ENCODE results near the gene MED26. TPM values are rescaled to one million over a fixed set of nuclear protein-coding genes. Genes with fewer than 3 reads are reported as not detected.

MED26 gene
- total and polyA plus RNA-seq, 5 donors: 4.5 to 6.1 (median 5.4) TPM

- WGBS: 81% methylated on average over 12 of the region's 12 CpGs
- intact Hi-C loops (cut with DNase I): no loop called here
- no peak for ATAC-seq
- no peaks in the 10 kb centered on the region for H3K9me3 ChIP-seq (ENCODE audit: control insufficient read depth, low read length)
- peak in 1 of 3 donors; percentile 35 for DNase-seq
- no peak overlapping the region for H3K27ac ChIP-seq (ENCODE audit: low read length)
- H3K4me1 ChIP-seq (ENCODE audit: control insufficient read depth, insufficient read depth, low read length): peaks cover 5% of the 10 kb centered on the region
- no peaks in the 10 kb centered on the region for H3K27me3 ChIP-seq (ENCODE audit: control insufficient read depth, insufficient read depth)
- peak overlapping the region; percentile 85 for H3K4me3 ChIP-seq (ENCODE audit: low read length)
Measured at GRCh38 chr19:16540948-16541347, 87.1 kb downstream of the MED26 start.

GRCh38 chr19:16537111-16537510 lies 90.9 kb downstream of the MED26 start:
- no peaks in the 10 kb centered on the region for H3K9me3 ChIP-seq (ENCODE audit: control insufficient read depth, low read length)
- ATAC-seq (no peak), DNase-seq (peak in 2 of 3 donors; percentile 28 to 33)
- no peak overlapping the region for H3K27ac ChIP-seq (ENCODE audit: low read length)
- intact Hi-C loops (cut with DNase I): no loop called here
- 87% methylated on average over 13 of the region's 13 CpGs for WGBS
- peaks cover 5% of the 10 kb centered on the region for H3K4me1 ChIP-seq (ENCODE audit: control insufficient read depth, insufficient read depth, low read length)
- no peak overlapping the region for H3K4me3 ChIP-seq (ENCODE audit: low read length)
- no peaks in the 10 kb centered on the region for H3K27me3 ChIP-seq (ENCODE audit: control insufficient read depth, insufficient read depth)

- intact Hi-C loops (cut with DNase I): no loop called here
- no peaks in the 10 kb centered on the region for H3K27me3 ChIP-seq (ENCODE audit: control insufficient read depth, insufficient read depth)
- H3K4me3 ChIP-seq (ENCODE audit: low read length): no peak overlapping the region
- DNase-seq (peak in 1 of 3 donors; percentile 34), ATAC-seq (no peak)
- no peaks in the 10 kb centered on the region for H3K9me3 ChIP-seq (ENCODE audit: control insufficient read depth, low read length)
- WGBS: 92% methylated on average over 9 of the region's 9 CpGs
- H3K4me1 ChIP-seq (ENCODE audit: control insufficient read depth, insufficient read depth, low read length): peaks cover 2% of the 10 kb centered on the region
- no peak overlapping the region for H3K27ac ChIP-seq (ENCODE audit: low read length)
Measured at GRCh38 chr19:16536130-16536529, 91.9 kb downstream of the MED26 start.

GRCh38 chr19:16535381-16535780 lies 92.6 kb downstream of the MED26 start:
- DNase-seq: peak in 1 of 3 donors; percentile 42
- no peaks in the 10 kb centered on the region for H3K27me3 ChIP-seq (ENCODE audit: control insufficient read depth, insufficient read depth)
- H3K9me3 ChIP-seq (ENCODE audit: control insufficient read depth, low read length): no peaks in the 10 kb centered on the region
- ATAC-seq: no peak
- no peak overlapping the region for H3K27ac ChIP-seq (ENCODE audit: low read length)
- no peaks in the 10 kb centered on the region for H3K4me1 ChIP-seq (ENCODE audit: control insufficient read depth, insufficient read depth, low read length)
- no peak overlapping the region for H3K4me3 ChIP-seq (ENCODE audit: low read length)
- WGBS: 92% methylated on average over 18 of the region's 18 CpGs
- intact Hi-C loops (cut with DNase I): no loop called here

- H3K27me3 ChIP-seq (ENCODE audit: control insufficient read depth, insufficient read depth): no peaks in the 10 kb centered on the region
- peak in 1 of 3 donors; percentile 37 for DNase-seq
- WGBS: 87% methylated on average over 47 of the region's 47 CpGs
- intact Hi-C loops (cut with DNase I): no loop called here
- no peaks in the 10 kb centered on the region for H3K9me3 ChIP-seq (ENCODE audit: control insufficient read depth, low read length)
- H3K4me1 ChIP-seq (ENCODE audit: control insufficient read depth, insufficient read depth, low read length): no peaks in the 10 kb centered on the region
- H3K4me3 ChIP-seq (ENCODE audit: low read length): no peak overlapping the region
- ATAC-seq: no peak
- H3K27ac ChIP-seq (ENCODE audit: low read length): no peak overlapping the region
Measured at GRCh38 chr19:16532440-16533234, 95.4 kb downstream of the MED26 start.

DNA sequence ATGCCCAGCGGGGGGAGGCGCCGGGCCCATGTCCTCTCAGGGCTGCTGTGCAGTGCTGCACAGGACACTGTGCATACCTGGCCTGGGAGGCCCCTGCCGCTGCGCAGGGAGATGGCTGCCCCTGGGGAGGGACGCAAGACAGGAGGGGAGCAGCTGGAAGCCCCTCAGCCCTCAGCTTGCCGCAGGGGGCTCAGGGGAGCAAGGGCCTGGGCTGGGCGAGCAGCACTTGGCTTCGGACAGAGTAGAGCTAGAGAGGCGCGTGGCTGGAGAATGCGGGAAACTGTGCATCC lies 96.7 kb downstream of the MED26 start:
- H3K9me3 ChIP-seq (ENCODE audit: control insufficient read depth, low read length): no peaks in the 10 kb centered on the region
- DNase-seq (no peak), ATAC-seq (no peak)
- H3K4me1 ChIP-seq (ENCODE audit: control insufficient read depth, insufficient read depth, low read length): no peaks in the 10 kb centered on the region
- no peaks in the 10 kb centered on the region for H3K27me3 ChIP-seq (ENCODE audit: control insufficient read depth, insufficient read depth)
- 97% methylated on average over 12 of the region's 12 CpGs for WGBS
- H3K27ac ChIP-seq (ENCODE audit: low read length): no peak overlapping the region
- intact Hi-C loops (cut with DNase I): no loop called here
- no peak overlapping the region for H3K4me3 ChIP-seq (ENCODE audit: low read length)

DNA sequence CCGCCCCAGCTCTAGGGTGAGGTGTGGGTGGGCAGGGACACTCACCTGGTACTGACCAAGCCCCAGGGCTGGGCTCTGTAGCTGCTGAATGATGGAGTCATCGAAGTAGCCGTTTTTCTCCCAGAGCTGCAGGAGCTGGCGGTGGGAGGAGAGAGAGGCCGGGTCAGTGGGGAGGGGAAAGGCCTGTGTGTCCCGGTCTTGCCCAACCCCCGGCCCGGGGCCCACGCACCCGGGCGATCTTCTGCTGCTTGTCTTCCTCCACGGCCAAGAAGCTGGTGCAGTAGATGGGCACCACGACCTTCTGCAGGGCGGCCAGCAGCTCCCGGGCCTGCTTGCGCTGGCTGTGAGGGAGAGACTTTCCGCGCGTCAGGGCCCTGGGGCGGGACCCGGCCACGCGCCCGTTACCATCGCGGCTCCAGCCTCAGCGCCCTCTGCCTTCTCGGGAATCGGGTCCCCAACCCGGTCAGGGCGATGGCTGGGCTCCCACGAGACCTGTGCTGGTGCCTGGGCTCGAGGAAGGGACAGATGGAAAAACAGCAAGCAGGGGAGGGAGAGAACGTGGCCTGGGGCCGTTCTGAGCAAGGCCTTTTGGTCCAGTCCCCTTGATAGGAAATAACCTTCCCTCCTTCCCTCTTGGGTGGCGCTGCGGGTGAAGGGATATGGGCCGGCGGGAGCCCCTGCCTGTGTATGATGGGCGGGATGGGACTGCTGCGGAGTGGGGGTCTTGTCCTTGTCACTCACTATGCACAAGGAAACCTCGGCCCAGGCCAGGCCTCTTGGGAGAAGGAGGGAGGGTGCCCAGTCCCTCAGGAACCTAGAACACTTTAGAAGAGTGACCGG lies 97.2 kb downstream of the MED26 start:
- ATAC-seq (no peak), DNase-seq (peak in 1 of 3 donors; percentile 40)
- 90% methylated on average over 43 of the region's 43 CpGs for WGBS
- Histone ChIP-seq H3K27ac (ENCODE audit: low read length) (no peak overlapping the region), H3K4me3 (ENCODE audit: low read length) (no peak overlapping the region), H3K4me1 (ENCODE audit: control insufficient read depth, insufficient read depth, low read length) (no peaks in the 10 kb centered on the region), H3K27me3 (ENCODE audit: control insufficient read depth, insufficient read depth) (no peaks in the 10 kb centered on the region), H3K9me3 (ENCODE audit: control insufficient read depth, low read length) (no peaks in the 10 kb centered on the region)
- intact Hi-C loops (cut with DNase I): no loop called here

GRCh38 chr19:16529466-16530144 lies 98.4 kb downstream of the MED26 start:
- DNase-seq: no peak
- Histone ChIP-seq H3K27ac (ENCODE audit: low read length) (no peak overlapping the region), H3K9me3 (ENCODE audit: control insufficient read depth, low read length) (no peaks in the 10 kb centered on the region), H3K27me3 (ENCODE audit: control insufficient read depth, insufficient read depth) (no peaks in the 10 kb centered on the region), H3K4me1 (ENCODE audit: control insufficient read depth, insufficient read depth, low read length) (no peaks in the 10 kb centered on the region), H3K4me3 (ENCODE audit: low read length) (no peak overlapping the region)
- ATAC-seq: no peak
- WGBS: 88% methylated on average over 25 of the region's 25 CpGs
- intact Hi-C loops (cut with DNase I): no loop called here

DNA sequence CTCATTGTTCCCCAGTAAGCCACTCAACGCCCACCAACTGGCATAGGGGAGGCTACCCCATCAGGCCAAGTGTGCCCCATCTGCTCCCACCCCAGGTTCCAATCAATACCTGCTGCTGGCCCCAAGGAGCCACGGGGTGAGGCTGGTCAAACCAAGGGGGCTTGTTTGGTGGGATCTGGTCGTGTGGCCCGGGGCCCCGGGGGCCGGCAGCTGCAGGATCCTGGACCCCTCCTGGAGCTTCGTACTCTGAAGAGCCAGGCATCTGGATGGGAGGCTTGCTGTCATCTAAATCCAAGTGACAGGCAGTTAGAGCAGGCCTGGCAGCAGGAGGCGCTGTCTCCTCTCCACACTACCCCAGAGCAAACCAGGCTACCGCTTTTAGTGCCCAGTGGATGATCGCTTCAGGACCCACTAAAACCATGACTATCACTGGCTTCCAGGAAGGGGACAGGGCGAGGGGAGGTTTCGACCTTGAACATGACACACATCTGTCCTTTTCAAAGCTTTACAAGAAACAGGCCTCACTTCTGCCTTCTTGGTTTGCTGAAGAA lies 100.0 kb downstream of the MED26 start:
- Histone ChIP-seq H3K27me3 (ENCODE audit: control insufficient read depth, insufficient read depth) (no peaks in the 10 kb centered on the region), H3K9me3 (ENCODE audit: control insufficient read depth, low read length) (no peaks in the 10 kb centered on the region), H3K4me3 (ENCODE audit: low read length) (no peak overlapping the region), H3K4me1 (ENCODE audit: control insufficient read depth, insufficient read depth, low read length) (no peaks in the 10 kb centered on the region), H3K27ac (ENCODE audit: low read length) (no peak overlapping the region)
- WGBS: 93% methylated on average over 12 of the region's 12 CpGs
- ATAC-seq: no peak
- intact Hi-C loops (cut with DNase I): no loop called here
- DNase-seq: no peak

- WGBS: 83% methylated on average over 14 of the region's 14 CpGs
- Histone ChIP-seq H3K4me3 (ENCODE audit: low read length) (no peak overlapping the region), H3K27me3 (ENCODE audit: control insufficient read depth, insufficient read depth) (no peaks in the 10 kb centered on the region), H3K27ac (ENCODE audit: low read length) (no peak overlapping the region), H3K4me1 (ENCODE audit: control insufficient read depth, insufficient read depth, low read length) (no peaks in the 10 kb centered on the region), H3K9me3 (ENCODE audit: control insufficient read depth, low read length) (no peaks in the 10 kb centered on the region)
- ATAC-seq: no peak
- intact Hi-C loops (cut with DNase I): no loop called here
- no peak for DNase-seq
Measured at GRCh38 chr19:16527334-16527935, 100.6 kb downstream of the MED26 start.
